A549 (cell line): ENCODE measurements around the gene COL4A6. TPM values are rescaled to one million over a fixed set of nuclear protein-coding genes. Genes with fewer than 3 reads are reported as not detected.
"Not testable (repeated sequence)": the region's sequence is repeated elsewhere in the genome, so short reads cannot be mapped to it uniquely, and the experiment has no call there.

Experiments used
- ATAC-seq, 2 experiments: fragments of 200-7000 bp in 1 of 2; fragments of >200 bp in 1 of 2; cut with Nextera tagmentation in 1 of 2; cut with Tn5 transposase in 1 of 2; 3 replicates each; pipeline versions ENCODE4 v1.8.0 to v1.9.1; 2018 to 2020; ENCODE audit warnings: mild to moderate bottlenecking in 1 of 2, moderate library complexity in 1 of 2
- CTCF ChIA-PET: fragments of 300-600 bp; sonication (Branson Sonifier 250); formaldehyde crosslinking; extraction: SDS; loops from one replicate; lab custom pipeline; 2021; ENCODE audit warnings: antibody characterized with exemption, inconsistent platforms; lab: Yijun Ruan, JAX
- POLR2A ChIA-PET: fragments of 350-600 bp; formaldehyde crosslinking; extraction: SDS; loops from one replicate; lab custom pipeline; 2021; ENCODE audit warnings: antibody characterized with exemption, inconsistent platforms; lab: Yijun Ruan, JAX
- DNase-seq, 2 experiments: peaks; one replicate each; pipeline versions ENCODE4 v3.0.0 to v3.0.0-alpha.2; 2011 to 2016; ENCODE audit warnings: low read depth in 1 of 2, low spot score in 1 of 2
- FAIRE-seq: peaks from 2 replicates; lab custom pipeline; 2011; peaks lifted over from hg19 to GRCh38; lab: Jason Lieb, UNC
- H3K27ac ChIP-seq, 2 experiments: fragments of >200 bp; sonication (Bioruptor Twin); formaldehyde crosslinking; 3 replicates each; pipeline ENCODE4 v1.5.1; 2016 to 2017
- H3K4me1 ChIP-seq: fragments of >200 bp; sonication (Bioruptor Twin); formaldehyde crosslinking; 3 replicates; pipeline ENCODE4 v1.6.1; 2016
- H3K4me2 ChIP-seq: fragments of >200 bp; sonication (Bioruptor Twin); formaldehyde crosslinking; 3 replicates; pipeline ENCODE4 v1.6.1; 2016
- H3K4me3 ChIP-seq: fragments of >200 bp; sonication (Bioruptor Twin); formaldehyde crosslinking; 3 replicates; pipeline ENCODE4 v1.5.1; 2016
- H3K9me3 ChIP-seq: fragments of >200 bp; sonication (Bioruptor Twin); formaldehyde crosslinking; 3 replicates; pipeline ENCODE4 v1.6.1; 2016
- BHLHE40 ChIP-seq: IDR thresholded peaks from 2 replicates; pipeline ENCODE4 v1.6.1; 2012; ENCODE audit warnings: low read depth, low read length, inconsistent platforms
- CEBPB ChIP-seq, 2 experiments: fragments of >200 bp in 1 of 2; sonication (Bioruptor Twin) in 1 of 2; formaldehyde crosslinking in 1 of 2; IDR thresholded peaks; 2 replicates each; pipeline ENCODE4 v1.6.1; 2012 to 2016
- CHD2 ChIP-seq: fragments of 150-350 bp; IDR thresholded peaks from 2 replicates; pipeline ENCODE4 v1.6.1; 2014; ENCODE audit warnings: low read length; ENCODE audit not compliant: partially characterized antibody
- CHD4 ChIP-seq: fragments of 200-600 bp; sonication (generic); IDR thresholded peaks from 2 replicates; pipeline ENCODE4 v1.6.1; 2016; ENCODE audit warnings: antibody characterized with exemption, mild to moderate bottlenecking, borderline replicate concordance
- EHMT2 ChIP-seq: fragments of 200-600 bp; sonication (generic); IDR thresholded peaks from 2 replicates; pipeline ENCODE4 v1.6.1; 2016; ENCODE audit warnings: antibody characterized with exemption, low read depth, mild to moderate bottlenecking, moderate library complexity
- EP300 ChIP-seq, 2 experiments: fragments of >200 bp; sonication (Bioruptor Twin); formaldehyde crosslinking; IDR thresholded peaks; 2 replicates in 1 of 2; 3 replicates in 1 of 2; pipeline ENCODE4 v1.6.1; 2016 to 2017
- FOSL2 ChIP-seq, 2 experiments: fragments of 450-650 bp in 1 of 2; fragments of >200 bp in 1 of 2; sonication (Bioruptor Twin) in 1 of 2; formaldehyde crosslinking; IDR thresholded peaks; 2 replicates each; pipeline versions ENCODE4 v1.5.0 to v1.6.1; 2016 to 2020; ENCODE audit warnings: mild to moderate bottlenecking in 1 of 2, moderate library complexity in 1 of 2
- FOXS1 ChIP-seq: fragments of 250-450 bp; sonication (Bioruptor Pico); IDR thresholded peaks from 2 replicates; pipeline ENCODE4 v1.5.0; 2020; ENCODE audit warnings: mild to moderate bottlenecking, moderate library complexity
- HDAC2 ChIP-seq: fragments of 200-600 bp; sonication (generic); IDR thresholded peaks from 2 replicates; pipeline ENCODE4 v1.6.1; 2016
- MAFK ChIP-seq: fragments of 450-650 bp; IDR thresholded peaks from 2 replicates; pipeline ENCODE4 v1.6.1; 2014; ENCODE audit not compliant: partially characterized antibody
- MAZ ChIP-seq: fragments of 150-350 bp; IDR thresholded peaks from 2 replicates; pipeline ENCODE4 v1.6.1; 2014; ENCODE audit warnings: antibody characterized with exemption, low read depth, low read length, borderline replicate concordance
- NFE2L2 ChIP-seq: fragments of 150-350 bp; conservative IDR thresholded peaks from 2 replicates; pipeline ENCODE4 v1.6.1; 2014; ENCODE audit warnings: low read length
- PBX3 ChIP-seq: IDR thresholded peaks from 2 replicates; pipeline ENCODE4 v1.6.1; 2012
- POLR2A ChIP-seq: IDR thresholded peaks from 2 replicates; pipeline ENCODE4 v1.6.1; 2012; ENCODE audit warnings: mild to moderate bottlenecking, low read length
- RAD21 ChIP-seq, 2 experiments: fragments of >200 bp in 1 of 2; sonication (Bioruptor Twin) in 1 of 2; formaldehyde crosslinking in 1 of 2; IDR thresholded peaks in 1 of 2; conservative IDR thresholded peaks in 1 of 2; 2 replicates in 1 of 2; 3 replicates in 1 of 2; pipeline ENCODE4 v1.6.1; 2012 to 2018; ENCODE audit warnings: inconsistent platforms in 1 of 2
- RARB ChIP-seq: fragments of 250-450 bp; sonication (Bioruptor Pico); IDR thresholded peaks from 2 replicates; pipeline ENCODE4 v1.8.0; 2021; ENCODE audit warnings: mild to moderate bottlenecking, moderate library complexity
- RNF2 ChIP-seq: fragments of 200-600 bp; sonication (generic); IDR thresholded peaks from 2 replicates; pipeline ENCODE4 v1.6.1; 2016; ENCODE audit warnings: low read depth, mild to moderate bottlenecking, antibody characterized with exemption, moderate library complexity, borderline replicate concordance
- SMC3 ChIP-seq: fragments of >200 bp; sonication (Bioruptor Twin); formaldehyde crosslinking; IDR thresholded peaks from 3 replicates; pipeline ENCODE4 v1.6.1; 2018; ENCODE audit warnings: inconsistent platforms
- TP53 ChIP-seq: fragments of 250-450 bp; sonication (Bioruptor Pico); IDR thresholded peaks from 2 replicates; pipeline ENCODE4 v1.5.0; 2021; ENCODE audit warnings: mild to moderate bottlenecking, moderate library complexity
- ZNF302 ChIP-seq: fragments of 250-450 bp; sonication (Bioruptor Pico); IDR thresholded peaks from 2 replicates; pipeline ENCODE4 v1.9.0; 2021; ENCODE audit warnings: inconsistent platforms, mild to moderate bottlenecking, moderate library complexity
- WGBS: methylation state at CpG from one replicate; pipeline ENCODE4 v1.1.6; 2017; ENCODE audit errors: missing lambda C conversion rate; 5-methylcytosine and 5-hydroxymethylcytosine counted together
- polyA minus RNA-seq: library from RNA; depleted of rRNA, polyadenylated mRNA; stranded (reverse); fragments of >200 nt; gene quantifications from 2 replicates; pipeline ENCODE4 v1.2.3, GENCODE V29; 2011; rRNA and poly(A)+ RNA removed
- polyA plus RNA-seq, 4 experiments: library from polyadenylated mRNA; depleted of rRNA in 3 of 4; stranded (reverse); fragments of >200 nt; fragmentation: RNase III in 1 of 4; extraction: RNeasy Plus Mini Kit Qiagen cat#74134 plus additional on column Dnase treatment in 1 of 4; gene quantifications; 2 replicates in 3 of 4; 3 replicates in 1 of 4; pipeline ENCODE4 v1.2.3, GENCODE V29; 2011 to 2017
- TF ChIP-seq, protein P1 (sequence below): fragments of >200 bp; sonication (Bioruptor Twin); formaldehyde crosslinking; IDR thresholded peaks from 2 replicates; pipeline ENCODE4 v1.6.1; 2016

COL4A6 gene
- 19.8 and 24.3 TPM in 2 replicates for polyA plus RNA-seq (2011; rRNA removed)
- polyA plus RNA-seq (2012; cell fraction: cytosol; rRNA removed), result 8.7 and 9.9 TPM in 2 replicates
- 45.5 and 50.8 TPM in 2 replicates for polyA plus RNA-seq (2012; cell fraction: nucleus; rRNA removed)
- 12.5 to 14.2 TPM (median 13.0 TPM) in 3 replicates for polyA plus RNA-seq (2017; fragmentation: RNase III; extraction: RNeasy Plus Mini Kit Qiagen cat#74134 plus additional on column Dnase treatment)
- 20.6 and 21.2 TPM in 2 replicates for polyA minus RNA-seq

GRCh38 chrX:108438110-108438623 lies at the start of gene COL4A6:
Gene COL4A6, minus strand, starts transcription at chrX:108438422. Its CDS starts 226 bp downstream, at chrX:108438196.
- Histone ChIP-seq H3K4me2 (peak within 1 kb of the TSS; percentile 86), H3K27ac (peak within 1 kb of the TSS; percentile 97), H3K4me1 (peaks cover 8% of the 10 kb centered on the region; the same call in 2 of the 3 replicates), H3K9me3 (no peaks in the 10 kb centered on the region), H3K4me3 (peak within 1 kb of the TSS; percentile 90)
- FAIRE-seq (no peak), ATAC-seq (peak; percentile 79 to 82), DNase-seq (peak; percentile 48 to 49)
- no peak for TF ChIP-seq POLR2A
- no peak for TF ChIP-seq CEBPB (IDR thresholded peaks at IDR 0.05)
- TF ChIP-seq PBX3, result peak; percentile 74
- POLR2A ChIA-PET, result interaction anchor here (1.2 kb wide), 1 partner anchor 9 kb away, joined by 3 read pairs; no protein-coding TSS in a partner anchor
- 3% methylated on average over 11 of the region's 16 CpGs for WGBS
- CTCF ChIA-PET, result interaction anchor here (2.6 kb wide), 1 partner anchor 213 kb away, joined by 15 read pairs; no protein-coding TSS in a partner anchor

- Histone ChIP-seq H3K4me1 (peaks cover 20% of the 10 kb centered on the region), H3K9me3 (0 out of 3 replicates have a peak, but pooled peaks cover 5% of the 10 kb centered on the region), H3K27ac (no peak overlapping the region), H3K4me2 (no peak overlapping the region), H3K4me3 (no peak overlapping the region)
- WGBS, result 82% methylated on average over 2 of the region's 2 CpGs
- CTCF ChIA-PET, result no interaction called here
- DNase-seq (no peak), ATAC-seq (no peak), FAIRE-seq (no peak)
- POLR2A ChIA-PET, result no interaction called here
- no peak for TF ChIP-seq CEBPB (IDR thresholded peaks at IDR 0.05)
Measured at GRCh38 chrX:108485960-108486359, 47.7 kb upstream of the COL4A6 start.

- CTCF ChIA-PET, result no interaction called here
- no peak for ATAC-seq
Measured at GRCh38 chrX:108484251-108484650, 46.0 kb upstream of the COL4A6 start.

DNA sequence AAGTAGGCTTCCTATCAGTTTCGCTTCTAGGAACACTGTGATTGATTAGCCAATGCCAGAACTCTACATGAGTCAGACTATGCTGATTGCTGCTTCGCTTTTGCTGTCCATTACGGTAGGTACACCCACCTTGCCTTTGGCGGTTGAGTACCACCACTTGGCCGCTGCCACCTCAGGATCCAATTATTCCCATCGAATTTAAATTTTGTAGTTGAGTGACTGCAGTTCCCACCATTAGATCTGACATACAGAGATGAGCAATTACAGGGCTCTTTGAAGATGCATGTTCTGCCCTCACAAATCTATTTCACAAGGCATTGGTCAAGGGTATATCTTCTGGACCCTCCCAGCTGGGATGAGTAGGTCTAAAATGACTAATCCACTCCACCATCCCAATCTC lies 43.3 kb upstream of the COL4A6 start:
- ATAC-seq, H3K4me3 ChIP-seq, H3K4me2 ChIP-seq, FAIRE-seq, H3K9me3 ChIP-seq, CTCF ChIA-PET, DNase-seq, H3K27ac ChIP-seq, POLR2A ChIA-PET, H3K4me1 ChIP-seq: not testable (repeated sequence)
- 86% methylated on average over 6 of the region's 6 CpGs for WGBS

More at GRCh38 chrX:108484251-108484650, 46.0 kb upstream of the COL4A6 start:
- Histone ChIP-seq H3K4me1 (peaks cover 18% of the 10 kb centered on the region), H3K27ac (no peak overlapping the region), H3K4me2 (no peak overlapping the region), H3K9me3 (0 out of 3 replicates have a peak, but pooled peaks cover 5% of the 10 kb centered on the region), H3K4me3 (no peak overlapping the region)
- WGBS, result 100% methylated on average over 3 of the region's 3 CpGs
- POLR2A ChIA-PET, result no interaction called here
- DNase-seq (no peak), FAIRE-seq (no peak)
- TF ChIP-seq FOSL2 (IDR thresholded peaks at IDR 0.05) (no peak), FOSL2 (CRISPR knock-in tag; IDR thresholded peaks at IDR 0.05) (no peak), FOXS1 (CRISPR knock-in tag) (no peak), RNF2 (no peak), MAZ (no peak), ZNF302 (no peak), HDAC2 (no peak), SMC3 (no peak), RARB (CRISPR knock-in tag) (no peak), NFE2L2 (no peak), CHD4 (no peak), CHD2 (no peak), EHMT2 (no peak), RAD21 (conservative IDR thresholded peaks at IDR 0.05 in 1 of 2, IDR thresholded peaks at IDR 0.05 in 1 of 2) (no peak), EP300 (IDR thresholded peaks at IDR 0.05) (no peak), MAFK (no peak), TP53 (CRISPR knock-in tag) (no peak), BHLHE40 (no peak)
- TF ChIP-seq, protein P1, sequence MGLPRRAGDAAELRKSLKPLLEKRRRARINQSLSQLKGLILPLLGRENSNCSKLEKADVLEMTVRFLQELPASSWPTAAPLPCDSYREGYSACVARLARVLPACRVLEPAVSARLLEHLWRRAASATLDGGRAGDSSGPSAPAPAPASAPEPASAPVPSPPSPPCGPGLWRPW, result no peak
